ENCODE results near the gene CHD6. TPM values are rescaled to one million over a fixed set of nuclear protein-coding genes. Genes with fewer than 3 reads are reported as not detected.

Gene CHD6
- polyA plus RNA-seq, 1 donor (not counting 4 experiments of a cell fraction or from before 2014, with no cell fraction given), result 6.8 TPM

GRCh38 chr20:41424546-41424945 lies 193.6 kb downstream of the CHD6 start:
- no peaks in the 10 kb centered on the region for H3K9me1 ChIP-seq (ENCODE audit: control insufficient read depth, extremely low read depth, insufficient read depth, low read length)
- H2AFZ ChIP-seq (ENCODE audit: control insufficient read depth, low read length), result no peak overlapping the region
- H3K9ac ChIP-seq (ENCODE audit: control insufficient read depth, extremely low read depth, insufficient read depth, low read length), result no peak overlapping the region
- H4K20me1 ChIP-seq (ENCODE audit: control insufficient read depth, extremely low read depth, insufficient read depth, low read length), result no peaks in the 10 kb centered on the region
- H3K79me2 ChIP-seq (ENCODE audit: control insufficient read depth, insufficient read depth, low read length), result no peaks in the 10 kb centered on the region
- no peaks in the 10 kb centered on the region for H3K27me3 ChIP-seq (ENCODE audit: control insufficient read depth, extremely low read depth, insufficient read depth, low read length)
- TF ChIP-seq, protein P1, sequence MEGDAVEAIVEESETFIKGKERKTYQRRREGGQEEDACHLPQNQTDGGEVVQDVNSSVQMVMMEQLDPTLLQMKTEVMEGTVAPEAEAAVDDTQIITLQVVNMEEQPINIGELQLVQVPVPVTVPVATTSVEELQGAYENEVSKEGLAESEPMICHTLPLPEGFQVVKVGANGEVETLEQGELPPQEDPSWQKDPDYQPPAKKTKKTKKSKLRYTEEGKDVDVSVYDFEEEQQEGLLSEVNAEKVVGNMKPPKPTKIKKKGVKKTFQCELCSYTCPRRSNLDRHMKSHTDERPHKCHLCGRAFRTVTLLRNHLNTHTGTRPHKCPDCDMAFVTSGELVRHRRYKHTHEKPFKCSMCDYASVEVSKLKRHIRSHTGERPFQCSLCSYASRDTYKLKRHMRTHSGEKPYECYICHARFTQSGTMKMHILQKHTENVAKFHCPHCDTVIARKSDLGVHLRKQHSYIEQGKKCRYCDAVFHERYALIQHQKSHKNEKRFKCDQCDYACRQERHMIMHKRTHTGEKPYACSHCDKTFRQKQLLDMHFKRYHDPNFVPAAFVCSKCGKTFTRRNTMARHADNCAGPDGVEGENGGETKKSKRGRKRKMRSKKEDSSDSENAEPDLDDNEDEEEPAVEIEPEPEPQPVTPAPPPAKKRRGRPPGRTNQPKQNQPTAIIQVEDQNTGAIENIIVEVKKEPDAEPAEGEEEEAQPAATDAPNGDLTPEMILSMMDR (optimal IDR thresholded peaks at IDR 0.05 in 1 of 3, IDR thresholded peaks at IDR 0.05 in 1 of 3, conservative IDR thresholded peaks at IDR 0.05 in 1 of 3; ENCODE audit: extremely low read depth in 1 of 3, insufficient read depth in 2 of 3, low read length in 3 of 3), result no peak
- TF ChIP-seq EZH2 (IDR thresholded peaks at IDR 0.05; ENCODE audit: low read length), result no peak
- H3K4me3 ChIP-seq (ENCODE audit: control insufficient read depth in 2 of 3, extremely low read depth in 1 of 3, insufficient read depth in 2 of 3, low read depth in 1 of 3, low read length in 3 of 3), result no peak overlapping the region
- dilution Hi-C loops (cut with MboI; ENCODE audit: extremely low pct_ligation_motif_present, low sequenced_read_pairs), result no loop called here
- no peak for FAIRE-seq
- peaks cover 9% of the 10 kb centered on the region for H3K4me1 ChIP-seq (ENCODE audit: control insufficient read depth, extremely low read depth, insufficient read depth, low read length)
- H3K9me3 ChIP-seq (ENCODE audit: control insufficient read depth, low read depth, low read length), result no peaks in the 10 kb centered on the region
- no peak overlapping the region for H3K27ac ChIP-seq (ENCODE audit: control insufficient read depth, insufficient read depth, low read length)
- H3K36me3 ChIP-seq (ENCODE audit: control insufficient read depth in 2 of 2, extremely low read depth in 1 of 2, insufficient read depth in 2 of 2, low read length in 2 of 2), result peaks cover 7 to 10% of the 10 kb centered on the region in 2 experiments
- DNase-seq (ENCODE audit: low read depth, low spot score), result no peak
- H3K4me2 ChIP-seq (ENCODE audit: control insufficient read depth, extremely low read depth, insufficient read depth, low read depth, low read length), result no peak overlapping the region

DNA sequence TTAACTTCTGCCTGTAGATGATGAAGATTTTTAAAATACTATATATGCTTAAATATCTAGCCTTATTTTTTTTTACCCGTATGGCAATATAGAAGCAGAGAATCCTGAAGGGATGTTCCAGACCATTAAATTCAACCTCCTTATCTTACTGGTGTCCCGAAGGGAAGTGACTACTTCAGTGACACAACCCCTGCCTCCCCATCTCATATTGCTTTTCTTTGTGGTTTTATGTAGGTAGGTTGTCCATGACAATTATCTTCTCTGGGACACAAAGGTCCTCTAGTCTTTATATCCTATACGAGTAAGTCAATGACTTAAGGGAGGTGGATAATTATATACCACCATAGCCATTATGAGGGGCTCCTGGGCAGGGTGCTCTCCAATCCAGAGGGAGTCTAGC lies 194.2 kb downstream of the CHD6 start:
- Histone ChIP-seq H3K4me1 (ENCODE audit: control insufficient read depth, extremely low read depth, insufficient read depth, low read length) (peaks cover 9% of the 10 kb centered on the region), H3K9ac (ENCODE audit: control insufficient read depth, extremely low read depth, insufficient read depth, low read length) (no peak overlapping the region), H3K36me3 (ENCODE audit: control insufficient read depth in 2 of 2, extremely low read depth in 1 of 2, insufficient read depth in 2 of 2, low read length in 2 of 2) (peaks cover 7 to 10% of the 10 kb centered on the region in 2 experiments), H4K20me1 (ENCODE audit: control insufficient read depth, extremely low read depth, insufficient read depth, low read length) (no peaks in the 10 kb centered on the region), H3K9me3 (ENCODE audit: control insufficient read depth, low read depth, low read length) (no peaks in the 10 kb centered on the region), H3K79me2 (ENCODE audit: control insufficient read depth, insufficient read depth, low read length) (no peaks in the 10 kb centered on the region), H2AFZ (ENCODE audit: control insufficient read depth, low read length) (no peak overlapping the region), H3K27ac (ENCODE audit: control insufficient read depth, insufficient read depth, low read length) (no peak overlapping the region), H3K27me3 (ENCODE audit: control insufficient read depth, extremely low read depth, insufficient read depth, low read length) (no peaks in the 10 kb centered on the region), H3K4me2 (ENCODE audit: control insufficient read depth, extremely low read depth, insufficient read depth, low read depth, low read length) (no peak overlapping the region), H3K4me3 (ENCODE audit: control insufficient read depth in 2 of 3, extremely low read depth in 1 of 3, insufficient read depth in 2 of 3, low read depth in 1 of 3, low read length in 3 of 3) (no peak overlapping the region), H3K9me1 (ENCODE audit: control insufficient read depth, extremely low read depth, insufficient read depth, low read length) (no peaks in the 10 kb centered on the region)
- TF ChIP-seq, protein P1 (optimal IDR thresholded peaks at IDR 0.05 in 1 of 3, IDR thresholded peaks at IDR 0.05 in 1 of 3, conservative IDR thresholded peaks at IDR 0.05 in 1 of 3; ENCODE audit: extremely low read depth in 1 of 3, insufficient read depth in 2 of 3, low read length in 3 of 3), result no peak
- no peak for TF ChIP-seq EZH2 (IDR thresholded peaks at IDR 0.05; ENCODE audit: low read length)
- dilution Hi-C loops (cut with MboI; ENCODE audit: extremely low pct_ligation_motif_present, low sequenced_read_pairs), result no loop called here
- no peak for FAIRE-seq
- no peak for DNase-seq (ENCODE audit: low read depth, low spot score)

All from keratinocyte (primary cell).